IMR-90 (cell line): Measurements from ENCODE around the gene SLC25A41. TPM values are rescaled to one million over a fixed set of nuclear protein-coding genes. Genes with fewer than 3 reads are reported as not detected.

Experiments
- ATAC-seq: fragments of 200-7000 bp; cut with Tn5 transposase; 2 replicates; pipeline ENCODE4 v1.9.1; 2020; ENCODE audit warnings: low read depth, mild to moderate bottlenecking, moderate library complexity
- BruUV-seq: library from RNA; stranded (reverse); fragments of 400-500 nt; replicated peaks from 2 replicates; lab custom pipeline; 2021; lab: Mats Ljungman, UMichigan
- CTCF ChIA-PET: fragments of 300-600 bp; formaldehyde crosslinking; extraction: SDS; loops from one replicate; lab custom pipeline; 2021; ENCODE audit warnings: antibody characterized with exemption; lab: Yijun Ruan, JAX
- POLR2A ChIA-PET: fragments of 300-600 bp; sonication (Branson Sonifier 250); formaldehyde crosslinking; loops from one replicate; lab custom pipeline; 2022; ENCODE audit warnings: antibody characterized with exemption; ENCODE audit not compliant: unreplicated experiment; lab: Charles Lee
- DNase-seq: peaks from one replicate; pipeline ENCODE4 v3.0.0; 2013
- H2AFZ ChIP-seq: replicated peaks from 2 replicates; pipeline ENCODE3; 2013; ENCODE audit warnings: low read length, mild to moderate bottlenecking; ENCODE audit not compliant: poor library complexity
- H2AK5ac ChIP-seq: 2 replicates; pipeline ENCODE4 v1.6.1; 2013; ENCODE audit warnings: low read depth, low read length, inconsistent platforms
- H2AK9ac ChIP-seq: replicated peaks from 2 replicates; pipeline ENCODE3; 2013; ENCODE audit warnings: mild to moderate bottlenecking, low read depth, low read length, moderate library complexity; ENCODE audit not compliant: poor library complexity
- H2BK120ac ChIP-seq: 2 replicates; pipeline ENCODE4 v1.6.1; 2013; ENCODE audit warnings: low read depth, low read length, inconsistent platforms
- H2BK15ac ChIP-seq: 3 replicates; pipeline ENCODE4 v1.6.1; 2013; ENCODE audit warnings: low read depth, low read length, inconsistent platforms
- H2BK20ac ChIP-seq: 2 replicates; pipeline ENCODE4 v1.6.1; 2013; ENCODE audit warnings: low read depth, mild to moderate bottlenecking, inconsistent platforms, low read length, moderate library complexity
- H2BK5ac ChIP-seq: 2 replicates; pipeline ENCODE4 v1.6.1; 2013; ENCODE audit warnings: mild to moderate bottlenecking, low read depth, low read length, inconsistent platforms; ENCODE audit not compliant: poor library complexity, severe bottlenecking
- H3K14ac ChIP-seq: replicated peaks from 2 replicates; pipeline ENCODE4 v1.6.1; 2013; ENCODE audit warnings: low read depth, low read length, inconsistent platforms
- H3K18ac ChIP-seq: 2 replicates; pipeline ENCODE4 v1.6.1; 2013; ENCODE audit warnings: low read depth, low read length, control low read depth
- H3K23ac ChIP-seq: 2 replicates; pipeline ENCODE4 v1.6.1; 2013; ENCODE audit warnings: low read depth, low read length, inconsistent platforms
- H3K27ac ChIP-seq: 2 replicates; pipeline ENCODE4 v1.5.1; 2013; ENCODE audit warnings: mild to moderate bottlenecking, control low read depth, low read length; ENCODE audit not compliant: insufficient read depth
- H3K27me3 ChIP-seq: 2 replicates; pipeline ENCODE4 v1.6.1; 2013; ENCODE audit warnings: low read length; ENCODE audit not compliant: control insufficient read depth, insufficient read depth
- H3K36me3 ChIP-seq: 2 replicates; pipeline ENCODE4 v1.6.1; 2013; ENCODE audit warnings: low read length, mixed read lengths; ENCODE audit not compliant: control insufficient read depth, insufficient read depth
- H3K4ac ChIP-seq: 2 replicates; pipeline ENCODE4 v1.6.1; 2013; ENCODE audit warnings: low read depth, low read length, inconsistent platforms
- H3K4me1 ChIP-seq: 2 replicates; pipeline ENCODE4 v1.6.1; 2013; ENCODE audit warnings: low read length, mixed read lengths; ENCODE audit not compliant: control insufficient read depth, insufficient read depth
- H3K4me2 ChIP-seq: 2 replicates; pipeline ENCODE4 v1.6.1; 2013; ENCODE audit warnings: low read depth, mild to moderate bottlenecking, control low read depth, low read length, moderate library complexity
- H3K4me3 ChIP-seq: 2 replicates; pipeline ENCODE4 v1.5.1; 2013; ENCODE audit warnings: low read depth, mild to moderate bottlenecking, control low read depth, low read length, moderate library complexity; ENCODE audit not compliant: insufficient read depth
- H3K56ac ChIP-seq: 2 replicates; pipeline ENCODE4 v1.6.1; 2013; ENCODE audit warnings: low read length, inconsistent platforms; ENCODE audit not compliant: insufficient read depth; ENCODE audit errors: extremely low read depth
- H3K79me1 ChIP-seq, 2 experiments: 2 replicates each; pipeline ENCODE4 v1.6.1; 2013; ENCODE audit warnings: low read length in 2 of 2, inconsistent platforms in 1 of 2, low read depth in 1 of 2
- H3K9ac ChIP-seq: 2 replicates; pipeline ENCODE4 v1.6.1; 2013; ENCODE audit warnings: low read depth, low read length, control low read depth
- H3K9me1 ChIP-seq: 2 replicates; pipeline ENCODE4 v1.6.1; 2013; ENCODE audit warnings: low read length, inconsistent platforms; ENCODE audit not compliant: insufficient read depth
- H3K9me3 ChIP-seq: 2 replicates; pipeline ENCODE4 v1.6.1; 2013; ENCODE audit warnings: low read length; ENCODE audit not compliant: control insufficient read depth, insufficient read depth
- H4K20me1 ChIP-seq: 2 replicates; pipeline ENCODE4 v1.6.1; 2013; ENCODE audit warnings: low read length, inconsistent platforms; ENCODE audit not compliant: insufficient read depth
- H4K5ac ChIP-seq: 2 replicates; pipeline ENCODE4 v1.6.1; 2013; ENCODE audit warnings: mild to moderate bottlenecking, low read depth, low read length, control low read depth
- H4K8ac ChIP-seq, 2 experiments: 2 replicates each; pipeline ENCODE4 v1.6.1; 2013; ENCODE audit warnings: low read depth in 2 of 2, low read length in 2 of 2, control low read depth in 1 of 2, inconsistent platforms in 1 of 2
- H4K91ac ChIP-seq: 2 replicates; pipeline ENCODE4 v1.6.1; 2013; ENCODE audit warnings: low read depth, low read length, inconsistent platforms; ENCODE audit not compliant: insufficient read depth
- BHLHE40 ChIP-seq: fragments of 150-350 bp; IDR thresholded peaks from 2 replicates; pipeline ENCODE4 v1.6.1; 2016; ENCODE audit warnings: mild to moderate bottlenecking, low read depth, low read length
- CEBPB ChIP-seq: IDR thresholded peaks from 2 replicates; pipeline ENCODE4 v1.6.1; 2012; ENCODE audit warnings: low read depth, low read length, improper control_type of control experiment
- CHD1 ChIP-seq: IDR thresholded peaks from 2 replicates; pipeline ENCODE4 v1.6.1; 2012; ENCODE audit warnings: low read depth, low read length, improper control_type of control experiment
- CTCF ChIP-seq: conservative IDR thresholded peaks from 2 replicates; pipeline ENCODE4 v1.5.1; 2012; ENCODE audit warnings: mild to moderate bottlenecking, low read depth, low read length, improper control_type of control experiment
- FOS ChIP-seq: fragments of 150-350 bp; IDR thresholded peaks from 2 replicates; pipeline ENCODE4 v1.6.1; 2016; ENCODE audit warnings: low read depth, low read length
- MAFK ChIP-seq: IDR thresholded peaks from 2 replicates; pipeline ENCODE4 v1.6.1; 2012; ENCODE audit warnings: low read depth, low read length, improper control_type of control experiment
- MAZ ChIP-seq: IDR thresholded peaks from 2 replicates; pipeline ENCODE4 v1.6.1; 2012; ENCODE audit warnings: low read depth, mild to moderate bottlenecking, low read length, improper control_type of control experiment, moderate library complexity, borderline replicate concordance
- MXI1 ChIP-seq: IDR thresholded peaks from 2 replicates; pipeline ENCODE4 v1.6.1; 2012; ENCODE audit warnings: low read depth, mild to moderate bottlenecking, low read length, moderate library complexity, borderline replicate concordance
- NFE2L2 ChIP-seq: fragments of 150-350 bp; IDR thresholded peaks from 2 replicates; pipeline ENCODE4 v1.6.1; 2016; ENCODE audit warnings: low read depth, mild to moderate bottlenecking, low read length
- POLR2A ChIP-seq: IDR thresholded peaks from 2 replicates; pipeline ENCODE4 v1.6.1; 2012; ENCODE audit warnings: mild to moderate bottlenecking, low read depth, low read length
- RAD21 ChIP-seq: IDR thresholded peaks from 2 replicates; pipeline ENCODE4 v1.6.1; 2012; ENCODE audit warnings: low read length, improper control_type of control experiment
- RCOR1 ChIP-seq: IDR thresholded peaks from 2 replicates; pipeline ENCODE4 v1.6.1; 2012; ENCODE audit warnings: mild to moderate bottlenecking, low read length, improper control_type of control experiment; ENCODE audit not compliant: insufficient replicate concordance
- RFX5 ChIP-seq: IDR thresholded peaks from 2 replicates; pipeline ENCODE4 v1.8.0; 2012; ENCODE audit warnings: low read depth, mild to moderate bottlenecking, low read length, moderate library complexity
- SMC3 ChIP-seq: fragments of 150-350 bp; IDR thresholded peaks from 2 replicates; pipeline ENCODE4 v1.6.1; 2016; ENCODE audit warnings: low read depth, mild to moderate bottlenecking, antibody characterized with exemption, low read length, moderate library complexity
- USF2 ChIP-seq: fragments of 150-350 bp; IDR thresholded peaks from 2 replicates; pipeline ENCODE4 v1.6.1; 2017; ENCODE audit warnings: mild to moderate bottlenecking, antibody characterized with exemption, low read length, low read depth
- WGBS, 2 experiments: methylation state at CpG; one replicate each; pipeline versions ENCODE4 v1.1.5 to v1.1.7; 2013; ENCODE audit warnings: missing lambda C conversion rate in 2 of 2; ENCODE audit not compliant: insufficient read length in 1 of 2; ENCODE audit errors: extremely low coverage in 2 of 2; 5-methylcytosine and 5-hydroxymethylcytosine counted together
- dilution Hi-C: fragments of 300-500 bp; cut with HindIII; formaldehyde crosslinking; loops from one replicate; pipeline ENCODE4 v1.14.3; 2018; ENCODE audit warnings: low sequenced_read_pairs; ENCODE audit not compliant: unreplicated experiment
- in situ Hi-C: fragments of 300-500 bp; cut with MboI; formaldehyde crosslinking; loops from 3 replicates; pipeline ENCODE4 v1.14.3; 2019; ENCODE audit warnings: low sequenced_read_pairs, inconsistent platforms, mixed read lengths
- intact Hi-C: fragments of 100-400 bp; cut with micrococcal nuclease; formaldehyde crosslinking; loops from 2 replicates; pipeline ENCODE4 v1.10.0; 2022
- polyA plus RNA-seq, 3 experiments: library from polyadenylated mRNA; depleted of rRNA; stranded (reverse); fragments of >200 nt; gene quantifications; 2 replicates each; pipeline ENCODE4 v1.2.3, GENCODE V29; 2012; ENCODE audit warnings: low replicate concordance in 1 of 3
- total RNA-seq: library from RNA; depleted of rRNA; stranded (reverse); fragments of >200 nt; gene quantifications from 2 replicates; pipeline ENCODE4 v1.2.3, GENCODE V29; 2012
- TF ChIP-seq, protein P1 (sequence below): fragments of 150-350 bp; IDR thresholded peaks from 2 replicates; pipeline ENCODE4 v1.6.1; 2016; ENCODE audit warnings: low read depth, mild to moderate bottlenecking, low read length, moderate library complexity, borderline replicate concordance

Gene SLC25A41
- total and polyA plus RNA-seq, 2 of the 4 experiments (the other 2 are of a cell fraction): not detected

DNA sequence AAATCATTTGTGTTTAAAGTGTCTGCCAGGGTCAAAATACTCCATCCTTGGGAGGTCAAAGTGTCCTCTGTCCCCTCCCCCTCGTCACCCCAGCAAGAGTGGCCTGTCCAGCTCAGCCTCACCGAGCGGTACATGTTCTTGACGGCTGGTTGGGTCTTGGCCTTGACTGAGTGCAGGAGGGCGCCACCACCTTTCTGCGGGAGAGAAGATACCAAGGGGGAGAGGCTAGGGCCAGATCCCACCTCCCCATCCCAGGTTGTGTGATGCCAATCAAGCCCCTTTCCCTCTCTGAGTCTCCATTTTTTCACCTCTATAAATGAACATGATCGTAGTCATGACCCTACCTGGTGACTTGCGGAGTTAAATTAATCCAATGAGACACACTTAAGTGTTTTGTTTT, 36.6 kb upstream of the SLC25A41 start:
- Histone ChIP-seq H4K8ac (no peak overlapping the region), H3K14ac (no peak overlapping the region), H3K36me3 (no peaks in the 10 kb centered on the region), H3K27ac (no peak overlapping the region), H4K20me1 (no peaks in the 10 kb centered on the region), H3K9me1 (no peaks in the 10 kb centered on the region), H3K23ac (no peak overlapping the region), H2BK5ac (no peak overlapping the region), H3K27me3 (peaks cover 16% of the 10 kb centered on the region), H2AK9ac (no peak overlapping the region), H4K91ac (no peak overlapping the region), H3K79me1 (no peaks in the 10 kb centered on the region), H3K56ac (no peak overlapping the region), H3K9me3 (no peaks in the 10 kb centered on the region), H2BK15ac (no peak overlapping the region), H2BK120ac (no peak overlapping the region), H2BK20ac (no peak overlapping the region), H3K4me3 (no peak overlapping the region), H3K4me2 (no peak overlapping the region), H3K4me1 (no peaks in the 10 kb centered on the region), H3K4ac (no peak overlapping the region), H3K18ac (no peak overlapping the region), H2AFZ (no peak overlapping the region), H3K9ac (no peak overlapping the region), H4K5ac (no peak overlapping the region), H2AK5ac (no peak overlapping the region)
- no peak for DNase-seq
- dilution Hi-C loops: no loop called here
- ChIA-PET CTCF (no interaction called here), POLR2A (interaction anchor here (0.7 kb wide), 1 partner anchor 507 kb away, joined by 11 read pairs; no protein-coding TSS in a partner anchor)
- no peak for TF ChIP-seq FOS
- no peak for TF ChIP-seq POLR2A
- TF ChIP-seq RCOR1: no peak
- no peak for TF ChIP-seq CHD1
- TF ChIP-seq, protein P1, sequence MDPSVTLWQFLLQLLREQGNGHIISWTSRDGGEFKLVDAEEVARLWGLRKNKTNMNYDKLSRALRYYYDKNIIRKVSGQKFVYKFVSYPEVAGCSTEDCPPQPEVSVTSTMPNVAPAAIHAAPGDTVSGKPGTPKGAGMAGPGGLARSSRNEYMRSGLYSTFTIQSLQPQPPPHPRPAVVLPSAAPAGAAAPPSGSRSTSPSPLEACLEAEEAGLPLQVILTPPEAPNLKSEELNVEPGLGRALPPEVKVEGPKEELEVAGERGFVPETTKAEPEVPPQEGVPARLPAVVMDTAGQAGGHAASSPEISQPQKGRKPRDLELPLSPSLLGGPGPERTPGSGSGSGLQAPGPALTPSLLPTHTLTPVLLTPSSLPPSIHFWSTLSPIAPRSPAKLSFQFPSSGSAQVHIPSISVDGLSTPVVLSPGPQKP: no peak
- no peak for TF ChIP-seq USF2
- no peak for TF ChIP-seq RAD21
- TF ChIP-seq NFE2L2: no peak
- TF ChIP-seq CEBPB: no peak
- TF ChIP-seq MAFK: no peak
- no peak for TF ChIP-seq BHLHE40
- TF ChIP-seq RFX5: no peak
- no peak for TF ChIP-seq MXI1
- TF ChIP-seq CTCF: no peak
- no peak for TF ChIP-seq MAZ
- TF ChIP-seq SMC3: no peak
- WGBS, 2 experiments: no CpG with 5 or more reads among the region's 8 CpGs
- in situ Hi-C loops: no loop called here
- intact Hi-C loops: no loop called here
- no TSS peak for BruUV-seq
- ATAC-seq: no peak
